HG03575 (cell line): ENCODE data around the gene ATP6V0B.

Source experiments
- ATAC-seq: cut with Tn5 transposase; IDR thresholded peaks from one replicate; pipeline ENCODE4 v1.9.1; 2021; ENCODE audit not compliant: unreplicated experiment, insufficient number of reproducible peaks, low FRiP score; ENCODE audit errors: extremely low read depth

The ATP6V0B gene

GRCh38 chr1:43963890-43964289 lies 10.9 kb upstream of the ATP6V0B start:
- no peak for ATAC-seq

- ATAC-seq: no peak
Measured at GRCh38 chr1:43965316-43965715, 9.4 kb upstream of the ATP6V0B start.

- no peak for ATAC-seq
Measured at GRCh38 chr1:43968348-43968948, 6.3 kb upstream of the ATP6V0B start.

- ATAC-seq: no peak
Measured at GRCh38 chr1:43969416-43969745, 5.4 kb upstream of the ATP6V0B start.

- no peak for ATAC-seq
Measured at GRCh38 chr1:43969746-43970466, 4.9 kb upstream of the ATP6V0B start, which contains the start of gene DPH2. DPH2 (plus strand) TSS chr1:43970010; CDS start chr1:43970176, 166 bp downstream.

GRCh38 chr1:43970502-43970901 lies 4.3 kb upstream of the ATP6V0B start:
- ATAC-seq: no peak

- no peak for ATAC-seq
Measured at GRCh38 chr1:43970911-43971310, 3.8 kb upstream of the ATP6V0B start.

GRCh38 chr1:43971336-43971980 lies 3.3 kb upstream of the ATP6V0B start:
- ATAC-seq: no peak

- ATAC-seq: no peak
Measured at GRCh38 chr1:43973981-43974442, 748 bp upstream of the ATP6V0B start.

- ATAC-seq: no peak
Measured at GRCh38 chr1:43975249-43975961, 645 bp downstream of the ATP6V0B start.

GRCh38 chr1:43976045-43976444 lies 1.3 kb downstream of the ATP6V0B start:
- no peak for ATAC-seq

GRCh38 chr1:43976890-43977289 lies 2.1 kb downstream of the ATP6V0B start:
- ATAC-seq: no peak

- ATAC-seq: no peak
Measured at GRCh38 chr1:43977376-43978263, 2.9 kb downstream of the ATP6V0B start.

GRCh38 chr1:43978264-43978550 lies 3.4 kb downstream of the ATP6V0B start:
- ATAC-seq: no peak

GRCh38 chr1:43978551-43979260 lies 3.9 kb downstream of the ATP6V0B start, which contains the start of gene B4GALT2:
B4GALT2 (plus strand) TSS chr1:43979210; CDS start chr1:43981161, 1,951 bp downstream.
- ATAC-seq: no peak

GRCh38 chr1:43979261-43979527 lies 4.4 kb downstream of the ATP6V0B start:
- no peak for ATAC-seq

GRCh38 chr1:43979528-43980254 lies 4.9 kb downstream of the ATP6V0B start:
- ATAC-seq: no peak
